Endodermal cell (in vitro differentiated cells): ENCODE data around the gene COX6A2. TPM values are rescaled to one million over a fixed set of nuclear protein-coding genes. Genes with fewer than 3 reads are reported as not detected.

ENCODE experiments used
- DNase-seq: peaks from one replicate; pipeline ENCODE4 v3.0.0-alpha.2; 2017
- H3K27ac ChIP-seq: 2 replicates; pipeline ENCODE4 v1.5.1; 2013; ENCODE audit warnings: mild to moderate bottlenecking, low read depth, low read length, moderate library complexity
- H3K27me3 ChIP-seq: 2 replicates; pipeline ENCODE4 v1.6.1; 2013; ENCODE audit warnings: mild to moderate bottlenecking, low read length, moderate library complexity; ENCODE audit not compliant: insufficient read depth, control insufficient read depth, poor library complexity, severe bottlenecking
- H3K36me3 ChIP-seq: 2 replicates; pipeline ENCODE4 v1.7.0; 2013; ENCODE audit warnings: mild to moderate bottlenecking, low read length, moderate library complexity; ENCODE audit not compliant: control insufficient read depth, insufficient read depth
- H3K4me1 ChIP-seq: one replicate; pipeline ENCODE4 v1.7.0; 2013; ENCODE audit warnings: low read length; ENCODE audit not compliant: control insufficient read depth, insufficient read depth
- H3K4me3 ChIP-seq: 2 replicates; pipeline ENCODE4 v1.5.1; 2013; ENCODE audit warnings: mild to moderate bottlenecking, low read length, moderate library complexity
- H3K9ac ChIP-seq: 2 replicates; pipeline ENCODE4 v1.6.1; 2013; ENCODE audit warnings: mild to moderate bottlenecking, low read length, moderate library complexity; ENCODE audit not compliant: poor library complexity, severe bottlenecking; ENCODE audit errors: extremely low read depth
- H3K9me3 ChIP-seq: 2 replicates; pipeline ENCODE4 v1.6.1; 2013; ENCODE audit warnings: mild to moderate bottlenecking, low read length, moderate library complexity; ENCODE audit not compliant: control insufficient read depth
- H3K27ac Mint-ChIP-seq: 2 replicates; pipeline ENCODE4 v1.8.0; 2020; ENCODE audit warnings: mixed read lengths
- H3K27me3 Mint-ChIP-seq: 2 replicates; pipeline ENCODE4 v1.8.0; 2021; ENCODE audit warnings: mild to moderate bottlenecking, mixed read lengths; ENCODE audit not compliant: insufficient read depth
- H3K36me3 Mint-ChIP-seq: 2 replicates; pipeline ENCODE4 v1.8.0; 2020; ENCODE audit warnings: low read depth, mixed read lengths
- H3K4me1 Mint-ChIP-seq: 2 replicates; pipeline ENCODE4 v1.8.0; 2020; ENCODE audit warnings: mixed read lengths
- H3K4me3 Mint-ChIP-seq: 2 replicates; pipeline ENCODE4 v1.8.0; 2020; ENCODE audit warnings: mild to moderate bottlenecking, moderate library complexity, mixed read lengths
- H3K9me3 Mint-ChIP-seq: 2 replicates; pipeline ENCODE4 v1.8.0; 2020; ENCODE audit warnings: mild to moderate bottlenecking, mixed read lengths
- WGBS, 2 experiments: methylation state at CpG; one replicate each; pipeline versions ENCODE4 v1.1.5 to v1.1.7; 2013; ENCODE audit warnings: missing lambda C conversion rate in 2 of 2, mixed read lengths in 1 of 2; ENCODE audit not compliant: insufficient coverage in 1 of 2, insufficient read length in 1 of 2; 5-methylcytosine and 5-hydroxymethylcytosine counted together
- total RNA-seq, 2 donors: library from RNA; stranded (reverse); fragmentation: NEBNext Ultra II Directional in 1 of 2; extraction: Animal tissue kit (Norgen Biotek cat#: 25700) in 1 of 2; gene quantifications; 2 replicates in 1 of 2; 3 replicates in 1 of 2; pipeline ENCODE4 v1.2.1, GENCODE V29; 2021
- TF ChIP-seq, protein P1 (sequence below): fragments of 200-600 bp; sonication (generic); conservative IDR thresholded peaks from 2 replicates; pipeline ENCODE4 v1.5.0; 2021; ENCODE audit warnings: antibody characterized with exemption, mild to moderate bottlenecking

Gene COX6A2
- total RNA-seq, 2 donors from 2014 or later, result not detected

DNA sequence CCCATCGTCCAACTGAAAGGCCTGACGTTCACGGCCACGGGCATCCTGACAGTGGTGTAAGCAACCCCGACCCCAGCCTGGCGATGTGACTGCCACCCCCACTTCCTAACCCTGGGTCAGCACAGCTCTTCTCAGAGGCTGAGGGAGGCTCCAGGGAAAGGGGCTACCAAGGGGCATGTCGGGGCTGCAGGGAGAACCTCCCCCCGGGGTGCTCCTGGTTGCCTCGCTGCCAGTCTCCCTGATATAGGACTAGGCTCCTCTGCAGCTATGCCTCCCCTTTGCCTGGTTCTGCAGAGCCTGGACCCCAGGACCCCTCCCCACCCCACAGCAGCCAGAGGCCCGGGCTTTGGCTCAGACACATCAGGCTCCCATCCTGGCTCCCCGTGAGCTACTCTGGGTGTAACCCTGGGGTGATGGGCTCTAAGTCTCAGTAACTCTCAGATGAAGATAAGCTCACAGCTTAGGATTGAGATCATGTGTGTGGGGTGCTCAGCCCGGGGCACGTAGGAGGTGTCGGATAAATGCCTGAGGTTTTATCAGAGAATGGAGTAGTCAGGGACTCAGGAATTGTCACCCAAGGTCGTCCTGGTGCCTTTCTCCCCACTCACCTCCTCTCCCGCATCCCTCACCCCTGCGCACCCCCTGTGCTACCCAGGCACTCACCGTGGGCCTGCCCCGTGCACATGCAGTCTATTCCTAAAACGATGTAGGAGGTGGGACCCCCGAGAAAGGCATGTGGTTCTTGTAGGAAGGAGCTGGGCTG, 24.4 kb downstream of the COX6A2 start:
- Histone ChIP-seq H3K27ac (no peak overlapping the region), H3K36me3 (no peaks in the 10 kb centered on the region), H3K27me3 (no peaks in the 10 kb centered on the region), H3K9ac (no peak overlapping the region), H3K4me3 (no peak overlapping the region), H3K9me3 (no peaks in the 10 kb centered on the region), H3K4me1 (no peaks in the 10 kb centered on the region)
- Mint-ChIP-seq H3K4me1 (peaks cover 10% of the 10 kb centered on the region), H3K36me3 (no peaks in the 10 kb centered on the region), H3K27ac (no peak overlapping the region), H3K4me3 (no peak overlapping the region), H3K9me3 (peaks cover 9% of the 10 kb centered on the region), H3K27me3 (peaks cover 38% of the 10 kb centered on the region)
- TF ChIP-seq, protein P1, sequence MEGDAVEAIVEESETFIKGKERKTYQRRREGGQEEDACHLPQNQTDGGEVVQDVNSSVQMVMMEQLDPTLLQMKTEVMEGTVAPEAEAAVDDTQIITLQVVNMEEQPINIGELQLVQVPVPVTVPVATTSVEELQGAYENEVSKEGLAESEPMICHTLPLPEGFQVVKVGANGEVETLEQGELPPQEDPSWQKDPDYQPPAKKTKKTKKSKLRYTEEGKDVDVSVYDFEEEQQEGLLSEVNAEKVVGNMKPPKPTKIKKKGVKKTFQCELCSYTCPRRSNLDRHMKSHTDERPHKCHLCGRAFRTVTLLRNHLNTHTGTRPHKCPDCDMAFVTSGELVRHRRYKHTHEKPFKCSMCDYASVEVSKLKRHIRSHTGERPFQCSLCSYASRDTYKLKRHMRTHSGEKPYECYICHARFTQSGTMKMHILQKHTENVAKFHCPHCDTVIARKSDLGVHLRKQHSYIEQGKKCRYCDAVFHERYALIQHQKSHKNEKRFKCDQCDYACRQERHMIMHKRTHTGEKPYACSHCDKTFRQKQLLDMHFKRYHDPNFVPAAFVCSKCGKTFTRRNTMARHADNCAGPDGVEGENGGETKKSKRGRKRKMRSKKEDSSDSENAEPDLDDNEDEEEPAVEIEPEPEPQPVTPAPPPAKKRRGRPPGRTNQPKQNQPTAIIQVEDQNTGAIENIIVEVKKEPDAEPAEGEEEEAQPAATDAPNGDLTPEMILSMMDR, result no peak
- no peak for DNase-seq
- WGBS, 2 experiments, result 92 to 96% methylated on average over 9 to 21 of the region's 21 CpGs

DNA sequence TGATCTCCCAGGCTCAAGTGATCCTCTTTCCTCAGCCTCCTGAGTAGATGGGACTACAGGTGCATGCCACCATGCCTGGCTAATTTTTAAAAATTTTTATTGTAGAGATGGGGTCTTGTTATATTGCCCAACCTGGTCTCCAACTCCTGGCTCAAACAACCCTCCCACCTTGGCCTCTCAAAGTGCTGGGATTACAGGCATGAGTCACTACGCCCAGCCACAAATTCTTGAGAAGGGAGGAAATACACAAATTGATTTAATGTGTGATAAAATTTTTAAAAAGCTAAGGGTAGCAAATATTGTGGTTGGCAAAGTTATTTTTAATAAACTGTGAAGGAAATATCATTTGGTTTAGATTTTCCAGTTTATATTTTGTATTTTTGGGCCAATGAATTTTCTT, 25.5 kb downstream of the COX6A2 start:
- H3K4me1 Mint-ChIP-seq, result peaks cover 4% of the 10 kb centered on the region
- no peaks in the 10 kb centered on the region for H3K36me3 Mint-ChIP-seq
- no peak overlapping the region for H3K4me3 Mint-ChIP-seq
- Histone ChIP-seq H3K27ac (no peak overlapping the region), H3K9me3 (no peaks in the 10 kb centered on the region), H3K36me3 (no peaks in the 10 kb centered on the region), H3K9ac (no peak overlapping the region), H3K4me1 (no peaks in the 10 kb centered on the region), H3K4me3 (no peak overlapping the region), H3K27me3 (no peaks in the 10 kb centered on the region)
- peaks cover 9% of the 10 kb centered on the region for H3K9me3 Mint-ChIP-seq
- no peak for DNase-seq
- H3K27me3 Mint-ChIP-seq, result peaks cover 31% of the 10 kb centered on the region
- TF ChIP-seq, protein P1, result no peak
- no peak overlapping the region for H3K27ac Mint-ChIP-seq
- 67 to 100% methylated on average over 1 of the region's 1 CpG for WGBS, 2 experiments

DNA sequence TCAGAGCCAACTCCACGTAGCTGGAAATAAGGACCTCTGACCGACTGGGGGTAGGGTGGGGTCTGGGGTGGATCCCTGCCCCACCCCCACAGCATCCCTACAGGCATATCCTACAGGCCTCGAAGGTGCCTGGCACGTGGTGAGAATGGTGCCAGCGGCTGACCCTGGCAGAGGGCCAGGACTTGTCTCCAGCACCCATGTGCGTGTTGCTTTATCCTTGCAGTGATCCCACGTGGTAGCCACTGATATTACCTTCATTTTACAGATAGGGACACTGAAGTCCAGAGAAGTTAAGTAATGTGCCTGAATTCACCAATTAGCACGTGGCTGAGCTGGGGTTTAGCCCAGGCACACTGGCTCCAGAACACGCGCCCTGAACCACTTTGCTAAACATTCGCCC, 26.7 kb downstream of the COX6A2 start:
- Histone ChIP-seq H3K27me3 (no peaks in the 10 kb centered on the region), H3K27ac (no peak overlapping the region), H3K9ac (no peak overlapping the region), H3K4me1 (no peaks in the 10 kb centered on the region), H3K36me3 (no peaks in the 10 kb centered on the region), H3K4me3 (no peak overlapping the region), H3K9me3 (no peaks in the 10 kb centered on the region)
- Mint-ChIP-seq H3K27ac (no peak overlapping the region), H3K36me3 (no peaks in the 10 kb centered on the region), H3K4me1 (peaks cover under 1% of the 10 kb centered on the region), H3K27me3 (peaks cover 18% of the 10 kb centered on the region), H3K4me3 (no peak overlapping the region), H3K9me3 (peaks cover 9% of the 10 kb centered on the region)
- TF ChIP-seq, protein P1, result no peak
- WGBS, 2 experiments, result 92 to 93% methylated on average over 10 to 11 of the region's 11 CpGs
- DNase-seq, result no peak
